Gastroesophageal sphincter (tissue), 4 donors: Measurements from ENCODE around the gene DDHD1. TPM values are rescaled to one million over a fixed set of nuclear protein-coding genes. Genes with fewer than 3 reads are reported as not detected.

Source experiments
- ATAC-seq: fragments of 150-250 bp; one replicate; pipeline ENCODE4 v1.9.1; 2016; ENCODE audit warnings: mild to moderate bottlenecking, moderate library complexity
- H3K27ac ChIP-seq, 4 donors: fragments of 200-600 bp; sonication (generic) in 3 of 4; 1 replicate in 3 of 4; 2 replicates in 1 of 4; pipeline ENCODE4 v1.5.1; 2016 to 2019
- H3K27me3 ChIP-seq: fragments of 200-600 bp; sonication (generic); one replicate; pipeline ENCODE4 v1.5.1; 2019
- H3K36me3 ChIP-seq, 2 donors: fragments of 200-600 bp; sonication (generic); one replicate each; pipeline ENCODE4 v1.5.1; 2019; ENCODE audit warnings: control low read depth in 1 of 2
- H3K4me1 ChIP-seq, 3 donors: fragments of 200-600 bp; sonication (generic); 1 replicate in 2 of 3; 2 replicates in 1 of 3; pipeline ENCODE4 v1.5.1; 2016 to 2019; ENCODE audit warnings: control low read depth in 2 of 3
- H3K4me3 ChIP-seq, 2 donors: fragments of 200-600 bp; sonication (generic); one replicate each; pipeline ENCODE4 v1.5.1; 2019; ENCODE audit warnings: mild to moderate bottlenecking in 1 of 2, moderate library complexity in 1 of 2
- H3K9me3 ChIP-seq, 3 donors: fragments of 200-600 bp; sonication (generic); one replicate each; pipeline ENCODE4 v1.5.1; 2017 to 2019; ENCODE audit warnings: control low read depth in 2 of 3
- CTCF ChIP-seq, 4 experiments: fragments of 200-600 bp in 2 of 4; fragments of 450-650 bp in 2 of 4; sonication (generic) in 1 of 4; IDR thresholded peaks; one replicate each; pipeline ENCODE4 v1.5.1; 2017 to 2019; ENCODE audit warnings: antibody characterized with exemption in 4 of 4, mild to moderate bottlenecking in 2 of 4, moderate library complexity in 2 of 4
- EP300 ChIP-seq: sonication (generic); formaldehyde crosslinking; IDR thresholded peaks from one replicate; pipeline ENCODE4 v1.6.1; 2017; ENCODE audit warnings: antibody characterized with exemption, mild to moderate bottlenecking
- POLR2A ChIP-seq, 2 donors: fragments of 450-650 bp; IDR thresholded peaks; one replicate each; pipeline ENCODE4 v1.6.1; 2017; ENCODE audit warnings: antibody characterized with exemption in 2 of 2, mild to moderate bottlenecking in 2 of 2, moderate library complexity in 1 of 2
- POLR2AphosphoS5 ChIP-seq: sonication (generic); formaldehyde crosslinking; IDR thresholded peaks from one replicate; pipeline ENCODE4 v1.6.1; 2017; ENCODE audit warnings: antibody characterized with exemption
- WGBS, 2 donors: methylation state at CpG; one replicate each; pipeline ENCODE4 v1.1.5; 2018; ENCODE audit warnings: low coverage in 1 of 2; 5-methylcytosine and 5-hydroxymethylcytosine counted together
- total RNA-seq, 4 donors: library from RNA; depleted of rRNA; stranded (reverse); fragments of >200 nt; gene quantifications; one replicate each; pipeline ENCODE4 v1.1.0, GENCODE V29; 2016

Gene DDHD1
- total RNA-seq, 4 donors from 2014 or later = 15.4 to 36.4 (median 20.7) TPM

- H3K4me1 ChIP-seq = no peaks in the 10 kb centered on the region
- WGBS, 2 donors = no CpG with 5 or more reads among the region's 10 CpGs
- TF ChIP-seq EP300 = no peak
- TF ChIP-seq POLR2AphosphoS5 = no peak
- no peak for TF ChIP-seq POLR2A (IDR thresholded peaks at IDR 0.05)
- TF ChIP-seq CTCF (IDR thresholded peaks at IDR 0.05) = no peak
- no peak overlapping the region for H3K4me3 ChIP-seq
- H3K9me3 ChIP-seq = no peaks in the 10 kb centered on the region
- no peak overlapping the region for H3K27ac ChIP-seq
- no peaks in the 10 kb centered on the region for H3K36me3 ChIP-seq
- ATAC-seq = no peak
- H3K27me3 ChIP-seq = no peaks in the 10 kb centered on the region
Measured at GRCh38 chr14:53113989-53114388, 39.1 kb downstream of the DDHD1 start.

DNA sequence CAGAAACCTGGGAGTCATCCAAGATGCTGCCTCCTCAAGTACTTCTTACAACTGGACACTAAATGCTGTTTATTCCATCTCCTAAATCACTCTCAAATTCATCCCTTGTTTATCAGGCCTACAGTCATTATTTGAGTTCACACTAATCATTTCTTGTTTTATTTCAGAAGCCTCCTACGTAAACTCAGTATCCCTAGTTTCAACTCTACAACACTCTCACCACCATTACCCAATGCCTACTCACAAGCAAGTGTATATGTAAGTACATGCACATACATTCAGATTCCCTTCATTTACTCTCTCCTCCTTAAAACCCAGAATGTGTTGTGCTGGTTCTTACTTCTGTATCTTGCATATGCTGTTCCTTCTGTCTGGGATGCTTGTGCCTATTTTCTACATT, 43.0 kb downstream of the DDHD1 start:
- no peaks in the 10 kb centered on the region for H3K4me1 ChIP-seq
- 75 to 100% methylated on average over 1 of the region's 1 CpG for WGBS, 2 donors
- no peak overlapping the region for H3K27ac ChIP-seq
- H3K9me3 ChIP-seq = peaks cover 0 to 16% (median 0%) of the 10 kb centered on the region in 3 donors
- no peaks in the 10 kb centered on the region for H3K27me3 ChIP-seq
- no peaks in the 10 kb centered on the region for H3K36me3 ChIP-seq
- TF ChIP-seq EP300 = no peak
- no peak for TF ChIP-seq POLR2AphosphoS5
- TF ChIP-seq CTCF (IDR thresholded peaks at IDR 0.05) = no peak
- TF ChIP-seq POLR2A (IDR thresholded peaks at IDR 0.05) = no peak
- ATAC-seq = no peak
- no peak overlapping the region for H3K4me3 ChIP-seq

DNA sequence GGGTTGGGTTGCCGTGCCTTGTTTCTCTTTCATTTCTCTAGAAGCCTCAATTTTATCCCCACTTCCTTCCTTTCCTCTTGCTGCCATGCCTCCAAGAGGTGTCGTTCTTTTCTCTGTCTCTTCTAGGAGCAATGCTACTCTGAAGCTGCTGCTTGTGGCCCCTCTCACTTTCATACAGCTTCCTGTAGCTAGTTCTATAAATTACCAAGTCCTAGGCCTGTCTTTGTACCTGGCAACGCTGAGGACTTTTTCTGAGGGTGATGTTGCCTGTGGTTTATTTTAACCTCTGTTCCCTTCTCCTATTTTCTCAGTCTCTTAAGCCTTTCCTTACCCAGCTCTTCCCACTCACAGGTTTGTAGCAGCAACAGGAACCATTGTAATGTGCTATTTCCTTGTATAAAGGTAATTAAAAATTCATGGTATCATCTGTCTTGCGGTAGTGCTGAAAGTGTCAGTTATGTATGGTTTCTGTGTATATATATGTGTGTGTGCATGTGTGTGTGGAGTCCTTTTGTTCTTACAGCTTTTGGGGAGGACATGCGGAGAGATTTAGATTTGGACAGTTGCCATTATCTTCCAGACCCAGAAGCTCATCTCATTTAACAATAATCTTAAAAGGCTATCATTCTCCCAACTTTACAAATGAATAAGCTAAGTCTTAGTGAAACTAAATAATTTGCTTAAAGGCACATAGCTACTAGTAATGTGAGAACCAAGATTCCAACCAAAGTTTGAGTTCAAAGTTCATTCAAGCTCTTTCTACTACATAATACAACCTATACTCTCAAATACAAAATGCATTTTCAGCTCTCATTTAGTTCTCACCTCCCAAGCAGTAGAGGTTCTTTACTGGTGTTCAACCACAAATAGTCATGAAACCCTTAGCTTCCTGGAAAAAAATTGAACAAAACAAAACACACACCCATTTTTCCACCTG, 43.8 kb downstream of the DDHD1 start:
- H3K27me3 ChIP-seq = no peaks in the 10 kb centered on the region
- no peak for ATAC-seq
- H3K4me3 ChIP-seq = peak overlapping the region in 1 of 2 donors; percentile 14
- no peaks in the 10 kb centered on the region for H3K4me1 ChIP-seq
- no peak for TF ChIP-seq POLR2AphosphoS5
- no peak for TF ChIP-seq CTCF (IDR thresholded peaks at IDR 0.05)
- no peak for TF ChIP-seq EP300
- TF ChIP-seq POLR2A (IDR thresholded peaks at IDR 0.05) = no peak
- H3K36me3 ChIP-seq = no peaks in the 10 kb centered on the region
- WGBS, 2 donors = 81 to 82% methylated on average over 3 to 5 of the region's 5 CpGs
- H3K27ac ChIP-seq = no peak overlapping the region
- H3K9me3 ChIP-seq = peaks cover 0 to 16% (median 0%) of the 10 kb centered on the region in 3 donors

DNA sequence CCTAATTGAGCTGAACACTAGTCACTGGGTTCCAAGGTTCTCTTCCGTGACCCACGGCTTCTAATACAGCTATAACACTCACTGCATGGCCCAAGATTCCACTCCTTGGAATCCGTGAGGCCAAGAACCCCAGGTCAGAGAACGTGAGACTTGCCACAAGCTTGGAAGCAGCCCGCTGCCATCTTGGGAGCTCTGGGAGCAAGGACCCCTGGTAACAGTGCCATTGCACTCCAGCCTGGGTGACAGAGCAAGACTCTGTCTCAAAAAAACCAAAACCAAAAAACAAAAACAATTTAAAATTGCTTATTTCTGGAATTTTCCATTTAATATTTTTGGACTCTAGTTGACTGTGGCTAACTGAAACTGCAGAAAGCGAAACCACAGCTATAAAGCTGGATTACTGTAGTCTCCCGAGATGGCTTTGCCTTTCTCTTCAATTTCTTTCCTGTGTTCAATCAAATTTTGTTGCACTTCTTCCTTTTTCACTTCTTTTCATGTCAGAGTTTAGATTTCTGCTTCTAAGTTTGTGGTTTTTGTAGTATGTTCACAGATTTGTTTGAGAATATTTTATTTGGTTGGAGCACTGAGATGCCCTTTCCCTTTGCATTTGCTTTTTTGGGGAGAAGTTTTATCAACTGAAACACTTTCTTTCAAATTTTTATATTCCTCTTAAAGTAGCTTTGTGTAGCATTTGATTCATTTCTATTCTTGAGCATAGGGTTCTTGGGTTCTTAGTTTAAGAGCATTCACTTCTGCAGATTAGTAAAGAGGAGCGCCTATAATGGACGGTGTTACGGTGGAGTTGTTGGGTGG, 44.6 kb downstream of the DDHD1 start:
- H3K4me3 ChIP-seq = peak overlapping the region in 1 of 2 donors; percentile 14

More for the DNA sequence above, 44.6 kb downstream of the DDHD1 start:
- Histone ChIP-seq H3K27ac (no peak overlapping the region), H3K4me1 (no peaks in the 10 kb centered on the region), H3K27me3 (no peaks in the 10 kb centered on the region), H3K36me3 (no peaks in the 10 kb centered on the region), H3K9me3 (peaks cover 0 to 16% (median 0%) of the 10 kb centered on the region in 3 donors)
- WGBS, 2 donors = 91% methylated on average over 4 to 10 of the region's 10 CpGs
- ATAC-seq = no peak
- TF ChIP-seq EP300 = no peak
- TF ChIP-seq POLR2AphosphoS5 = no peak
- no peak for TF ChIP-seq CTCF (IDR thresholded peaks at IDR 0.05)
- TF ChIP-seq POLR2A (IDR thresholded peaks at IDR 0.05) = no peak
